PC-9 (cell line): ENCODE results near the gene PELI3. TPM values are rescaled to one million over a fixed set of nuclear protein-coding genes. Genes with fewer than 3 reads are reported as not detected.
"Not testable (repeated sequence)": the region's sequence is repeated elsewhere in the genome, so short reads cannot be mapped to it uniquely, and the experiment has no call there.

Experiments
- BruUV-seq: library from RNA; stranded (reverse); fragments of 400-500 nt; replicated peaks from 2 replicates; lab custom pipeline; 2021; lab: Mats Ljungman, UMichigan
- CTCF ChIA-PET: fragments of 300-600 bp; sonication (Branson Sonifier 250); formaldehyde crosslinking; loops from one replicate; lab custom pipeline; 2022; ENCODE audit warnings: antibody characterized with exemption; lab: Charles Lee
- POLR2A ChIA-PET: fragments of 300-600 bp; sonication (Branson Sonifier 250); formaldehyde crosslinking; loops from one replicate; lab custom pipeline; 2022; ENCODE audit warnings: antibody characterized with exemption; ENCODE audit not compliant: unreplicated experiment; lab: Charles Lee
- DNase-seq, 2 experiments: peaks; one replicate each; pipeline versions ENCODE4 v3.0.0 to v3.0.0-alpha.2; 2015 to 2022; ENCODE audit warnings: mixed read lengths in 1 of 2
- H2AFZ ChIP-seq: fragments of 200-600 bp; sonication (generic); 2 replicates; pipeline ENCODE4 v1.8.1; 2017; ENCODE audit warnings: antibody characterized with exemption
- H3F3A ChIP-seq: fragments of 200-600 bp; sonication (generic); 2 replicates; pipeline ENCODE4 v1.8.1; 2017; ENCODE audit warnings: antibody characterized with exemption, mild to moderate bottlenecking, low read depth; ENCODE audit not compliant: insufficient read depth
- H3K27ac ChIP-seq: fragments of 200-600 bp; sonication (generic); 2 replicates; pipeline ENCODE4 v1.6.1; 2016; ENCODE audit warnings: mixed run types
- H3K27me3 ChIP-seq: fragments of 200-600 bp; sonication (generic); 2 replicates; pipeline ENCODE4 v1.6.1; 2016; ENCODE audit warnings: low read depth, mixed run types; ENCODE audit not compliant: insufficient read depth
- H3K36me3 ChIP-seq: fragments of 200-600 bp; sonication (generic); 2 replicates; pipeline ENCODE4 v1.6.1; 2016; ENCODE audit warnings: low read depth, mixed run types
- H3K4me1 ChIP-seq: fragments of 200-600 bp; sonication (generic); replicated peaks from 2 replicates; pipeline ENCODE4 v1.6.1; 2016; ENCODE audit warnings: mixed run types; ENCODE audit not compliant: insufficient read depth
- H3K4me2 ChIP-seq: fragments of 200-600 bp; sonication (generic); 2 replicates; pipeline ENCODE4 v1.6.1; 2017; ENCODE audit warnings: mixed run types
- H3K4me3 ChIP-seq: fragments of 200-600 bp; sonication (generic); 2 replicates; pipeline ENCODE4 v1.6.1; 2016; ENCODE audit warnings: mixed run types
- H3K79me2 ChIP-seq: fragments of 200-600 bp; sonication (generic); 2 replicates; pipeline ENCODE4 v1.6.1; 2017; ENCODE audit warnings: low read depth, mixed run types
- H3K9me2 ChIP-seq: fragments of 200-600 bp; sonication (generic); 2 replicates; pipeline ENCODE4 v1.8.1; 2017; ENCODE audit warnings: mild to moderate bottlenecking; ENCODE audit not compliant: insufficient read depth
- H3K9me3 ChIP-seq: fragments of 200-600 bp; sonication (generic); 2 replicates; pipeline ENCODE4 v1.8.1; 2016; ENCODE audit warnings: low read depth; ENCODE audit not compliant: insufficient read depth
- H4K20me1 ChIP-seq: fragments of 200-600 bp; sonication (generic); 2 replicates; pipeline ENCODE4 v1.8.1; 2017; ENCODE audit not compliant: insufficient read depth
- EZH2 ChIP-seq: fragments of 200-600 bp; sonication (generic); IDR thresholded peaks from 2 replicates; pipeline ENCODE4 v1.8.0; 2017; ENCODE audit warnings: antibody characterized with exemption, low read depth
- intact Hi-C: fragments of 100-400 bp; cut with micrococcal nuclease; formaldehyde crosslinking; loops from one replicate; pipeline ENCODE4 v1.10.0; 2022; ENCODE audit not compliant: unreplicated experiment
- total RNA-seq: library from RNA; stranded (reverse); gene quantifications from 2 replicates; pipeline ENCODE4 v1.2.3, GENCODE V29; 2021
- TF ChIP-seq, protein P1 (sequence below): fragments of 200-600 bp; sonication (generic); conservative IDR thresholded peaks from 2 replicates; pipeline ENCODE4 v1.6.1; 2017; ENCODE audit warnings: mixed run types, antibody characterized with exemption, mild to moderate bottlenecking, moderate library complexity

The PELI3 gene
- total RNA-seq, 1 experiment from 2014 or later, result 14.0 TPM

DNA sequence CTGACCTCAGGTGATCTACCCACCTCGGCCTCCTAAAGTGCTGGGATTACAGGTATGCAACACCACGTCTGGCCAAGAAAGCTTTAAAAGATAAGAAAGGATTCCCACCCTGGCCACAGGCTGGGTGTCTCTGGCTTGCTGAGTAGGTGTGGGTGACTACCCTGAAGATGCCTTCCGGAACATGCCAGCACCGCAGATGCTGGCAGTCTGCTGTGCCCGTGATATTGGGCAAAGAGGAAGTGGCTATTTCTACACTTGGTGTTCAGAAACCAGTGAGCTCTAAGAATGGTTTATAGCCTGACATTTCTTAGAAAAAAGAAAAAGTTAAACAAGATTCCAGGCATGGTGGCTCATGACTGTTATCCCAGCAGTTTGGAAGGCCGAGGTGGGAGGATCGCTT, 34.1 kb upstream of the PELI3 start:
- no peak overlapping the region for H3K4me2 ChIP-seq
- H3K4me1 ChIP-seq, result peaks cover 4% of the 10 kb centered on the region; the same call in 1 of the 2 replicates
- peaks cover 9% of the 10 kb centered on the region for H3K79me2 ChIP-seq
- H4K20me1 ChIP-seq, result no peaks in the 10 kb centered on the region
- BruUV-seq, result no TSS peak
- no peaks in the 10 kb centered on the region for H3K27me3 ChIP-seq
- peaks cover 9% of the 10 kb centered on the region; the same call in 1 of the 2 replicates for H3F3A ChIP-seq
- POLR2A ChIA-PET, result no interaction called here
- H3K4me3 ChIP-seq, result no peak overlapping the region
- no peak for DNase-seq
- H2AFZ ChIP-seq, result no peak overlapping the region
- no peaks in the 10 kb centered on the region for H3K9me3 ChIP-seq
- CTCF ChIA-PET, result interaction anchor here (0.5 to 0.6 kb wide), 2 partner anchors 120 to 123 kb away, joined by 3 read pairs; no protein-coding TSS in a partner anchor
- no peak overlapping the region for H3K27ac ChIP-seq
- H3K36me3 ChIP-seq, result peaks cover 12% of the 10 kb centered on the region; the same call in 1 of the 2 replicates
- no peaks in the 10 kb centered on the region for H3K9me2 ChIP-seq
- intact Hi-C loops, result no loop called here
- TF ChIP-seq, protein P1, sequence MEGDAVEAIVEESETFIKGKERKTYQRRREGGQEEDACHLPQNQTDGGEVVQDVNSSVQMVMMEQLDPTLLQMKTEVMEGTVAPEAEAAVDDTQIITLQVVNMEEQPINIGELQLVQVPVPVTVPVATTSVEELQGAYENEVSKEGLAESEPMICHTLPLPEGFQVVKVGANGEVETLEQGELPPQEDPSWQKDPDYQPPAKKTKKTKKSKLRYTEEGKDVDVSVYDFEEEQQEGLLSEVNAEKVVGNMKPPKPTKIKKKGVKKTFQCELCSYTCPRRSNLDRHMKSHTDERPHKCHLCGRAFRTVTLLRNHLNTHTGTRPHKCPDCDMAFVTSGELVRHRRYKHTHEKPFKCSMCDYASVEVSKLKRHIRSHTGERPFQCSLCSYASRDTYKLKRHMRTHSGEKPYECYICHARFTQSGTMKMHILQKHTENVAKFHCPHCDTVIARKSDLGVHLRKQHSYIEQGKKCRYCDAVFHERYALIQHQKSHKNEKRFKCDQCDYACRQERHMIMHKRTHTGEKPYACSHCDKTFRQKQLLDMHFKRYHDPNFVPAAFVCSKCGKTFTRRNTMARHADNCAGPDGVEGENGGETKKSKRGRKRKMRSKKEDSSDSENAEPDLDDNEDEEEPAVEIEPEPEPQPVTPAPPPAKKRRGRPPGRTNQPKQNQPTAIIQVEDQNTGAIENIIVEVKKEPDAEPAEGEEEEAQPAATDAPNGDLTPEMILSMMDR, result no peak

DNA sequence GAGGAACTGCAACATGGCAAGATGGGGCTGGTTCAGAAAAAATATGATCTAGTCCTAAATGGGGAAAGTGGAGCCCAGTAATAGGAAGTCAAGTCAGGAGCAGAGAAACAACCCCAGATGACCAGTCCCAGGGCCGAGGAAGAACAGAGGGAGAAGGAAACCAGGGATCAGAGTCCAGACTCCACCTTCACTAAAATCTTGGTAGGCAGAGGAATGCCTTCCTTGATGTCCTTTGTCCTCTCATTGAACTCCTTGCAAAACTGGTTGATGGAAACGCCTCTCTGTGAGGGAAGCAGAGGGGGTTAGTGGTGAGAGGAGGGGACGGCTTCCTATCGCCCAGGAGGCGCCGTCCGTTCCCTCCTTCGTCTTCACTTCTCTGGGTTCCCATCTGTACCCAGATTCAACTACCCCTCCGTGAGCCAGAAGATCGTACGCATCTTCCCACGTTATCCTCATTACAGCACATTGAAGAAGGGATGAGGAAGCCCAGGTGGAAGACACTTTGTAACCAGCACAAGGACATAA, 28.7 kb upstream of the PELI3 start:
- no peak for DNase-seq
- no peaks in the 10 kb centered on the region for H3K9me2 ChIP-seq
- H3K4me1 ChIP-seq, result peaks cover 8% of the 10 kb centered on the region
- H3K79me2 ChIP-seq, result peaks cover 17% of the 10 kb centered on the region
- ChIA-PET CTCF (interaction anchor here (1.0 to 1.4 kb wide), 3 partner anchors 102 to 239 kb away, joined by 3 to 5 read pairs (median 3); partner anchors contain the start of genes RBM4, RBM4B and RIN1), POLR2A (no interaction called here)
- peak overlapping the region; percentile 92 for H2AFZ ChIP-seq
- BruUV-seq, result TSS peak; percentile 54
- H3K9me3 ChIP-seq, result no peaks in the 10 kb centered on the region; the same call in 1 of the 2 replicates
- peak overlapping the region; percentile 71 for H3K4me3 ChIP-seq
- intact Hi-C loops, result loop anchor here (2.0 kb wide), 1 partner anchor 29 kb away; the partner anchor contains the start of gene PELI3
- peaks cover 12% of the 10 kb centered on the region; the same call in 1 of the 2 replicates for H3K36me3 ChIP-seq
- peak overlapping the region; percentile 58; the same call in 1 of the 2 replicates for H3K27ac ChIP-seq
- peaks cover 2% of the 10 kb centered on the region; the same call in 1 of the 2 replicates for H3F3A ChIP-seq
- TF ChIP-seq, protein P1, result no peak
- no peak for TF ChIP-seq EZH2
- H3K4me2 ChIP-seq, result peak overlapping the region; percentile 81
- no peaks in the 10 kb centered on the region for H4K20me1 ChIP-seq
- no peaks in the 10 kb centered on the region for H3K27me3 ChIP-seq

DNA sequence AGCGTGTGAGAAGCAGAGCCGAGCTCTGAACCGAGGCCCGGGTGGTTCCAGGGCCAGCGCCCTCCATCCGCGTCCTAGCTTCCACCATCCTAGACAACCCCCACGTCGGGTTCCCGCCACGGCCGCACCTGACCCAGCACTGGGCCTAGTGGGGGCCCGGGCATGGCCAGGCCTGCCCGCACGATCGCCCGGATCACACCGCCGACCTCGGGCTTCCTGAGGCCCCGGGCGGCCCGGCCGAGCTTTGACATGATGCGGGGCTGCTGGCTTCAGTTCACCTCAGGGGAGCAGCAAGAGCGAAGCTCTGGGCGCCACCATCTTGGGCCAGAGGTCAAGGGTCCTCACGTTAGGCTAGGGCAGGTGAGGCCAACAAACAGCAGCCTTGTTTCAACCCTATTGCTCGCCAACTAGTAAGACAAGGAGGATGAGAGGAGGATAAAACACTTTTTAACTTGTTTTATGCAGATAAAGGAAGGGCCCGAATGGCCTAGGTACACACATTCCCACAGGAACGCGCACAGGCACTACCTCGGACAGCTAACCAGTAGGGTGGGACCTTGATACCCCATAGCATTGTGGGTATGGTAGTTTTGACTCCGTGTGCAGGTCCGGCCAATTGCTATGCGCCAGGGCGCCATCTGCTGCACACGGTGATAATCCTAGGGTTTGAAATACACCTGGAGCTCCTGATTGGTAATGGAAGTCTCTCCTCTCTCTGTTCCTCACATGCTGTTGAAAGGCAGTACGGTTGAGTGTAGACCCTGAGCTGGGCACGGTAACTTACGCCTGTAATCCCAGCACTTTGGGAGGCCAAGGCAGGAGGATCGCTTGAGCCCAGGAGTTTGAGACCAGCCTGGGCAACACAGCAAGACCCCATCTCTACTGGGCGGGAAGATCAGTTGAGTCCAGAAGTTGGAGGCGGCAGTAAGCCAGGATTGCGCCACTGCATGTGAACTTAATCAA, 27.9 kb upstream of the PELI3 start, which contains the start of gene MRPL11:
MRPL11 (minus strand) TSS at position 345 of the 963 bp plus-strand sequence; CDS start at position 251, 94 bp downstream.
- peak; percentile 91 for DNase-seq
- POLR2A ChIA-PET, result interaction anchor here (0.6 to 1.1 kb wide), 3 partner anchors 28 to 1590 kb away, joined by 10 to 24 read pairs (median 13); partner anchors contain the start of genes PELI3 and YIF1A
- CTCF ChIA-PET, result interaction anchor here (0.6 to 1.4 kb wide), 10 partner anchors 16 to 239 kb away, joined by 3 to 19 read pairs (median 4); partner anchors contain the start of genes PELI3, RBM4, RBM4B and RIN1
- Histone ChIP-seq H3K4me2 (peak within 1 kb of the TSS; percentile 81), H3F3A (peaks cover under 1% of the 10 kb centered on the region; the same call in 1 of the 2 replicates), H2AFZ (peak within 1 kb of the TSS; percentile 92), H3K4me1 (peaks cover 12% of the 10 kb centered on the region), H3K9me2 (no peaks in the 10 kb centered on the region), H3K27ac (peak within 1 kb of the TSS; percentile 58), H3K27me3 (no peaks in the 10 kb centered on the region), H3K79me2 (peaks cover 17% of the 10 kb centered on the region), H3K4me3 (peak within 1 kb of the TSS; percentile 71), H3K36me3 (peaks cover 12% of the 10 kb centered on the region; the same call in 1 of the 2 replicates), H4K20me1 (no peaks in the 10 kb centered on the region), H3K9me3 (no peaks in the 10 kb centered on the region; the same call in 1 of the 2 replicates)
- intact Hi-C loops, result loop anchor here (1.0 to 2.0 kb wide), 3 partner anchors 28 to 240 kb away; partner anchors contain the start of genes DPP3 and PELI3
- BruUV-seq, result TSS peak; percentile 75
- no peak for TF ChIP-seq EZH2
- TF ChIP-seq, protein P1, result peak; percentile 78

DNA sequence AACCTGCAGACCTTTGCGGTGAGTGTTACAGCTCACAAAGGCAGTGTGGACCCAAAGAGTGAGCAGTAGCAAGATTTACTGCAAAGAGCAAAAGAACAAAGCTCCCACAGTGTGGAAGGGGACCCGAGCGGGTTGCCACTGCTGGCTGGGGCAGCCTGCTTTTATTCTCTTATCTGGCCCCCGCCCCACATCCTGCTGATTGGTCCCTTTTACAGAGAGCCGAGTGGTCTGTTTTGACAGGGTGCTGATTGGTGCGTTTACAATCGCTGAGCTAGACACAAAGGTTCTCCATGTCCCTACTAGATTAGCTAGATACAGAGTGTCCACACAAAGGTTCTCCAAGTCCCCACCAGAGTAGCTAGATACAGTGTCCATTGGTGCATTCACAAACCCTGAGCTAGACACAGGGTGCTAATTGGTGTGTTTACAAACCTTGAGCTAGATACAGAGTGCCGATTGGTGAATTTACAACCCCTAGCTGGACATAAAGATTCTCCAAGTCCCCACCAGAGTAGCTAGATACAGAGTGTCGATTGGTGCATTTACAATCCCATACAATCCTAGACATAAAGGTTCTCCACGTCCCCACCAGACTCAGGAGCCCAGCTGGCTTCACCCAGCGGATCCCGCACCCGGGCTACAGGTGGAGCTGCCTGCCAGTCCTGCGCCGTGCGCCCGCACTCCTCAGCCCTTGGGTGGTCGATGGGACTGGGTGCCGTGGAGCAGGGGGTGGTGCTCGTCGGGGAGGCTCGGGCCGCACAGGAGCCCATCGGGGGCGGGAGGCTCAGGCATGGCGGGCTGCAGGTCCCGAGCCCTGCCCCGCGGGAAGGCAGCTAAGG, 26.4 kb upstream of the PELI3 start:
- H3K9me3 ChIP-seq, DNase-seq, H3K4me2 ChIP-seq, H3K27ac ChIP-seq, H3K9me2 ChIP-seq, H2AFZ ChIP-seq, H3K27me3 ChIP-seq, intact Hi-C loops, H4K20me1 ChIP-seq, BruUV-seq, H3K4me3 ChIP-seq, H3F3A ChIP-seq: not testable (repeated sequence)
- Histone ChIP-seq H3K36me3 (peaks cover 12% of the 10 kb centered on the region; the same call in 1 of the 2 replicates), H3K79me2 (peaks cover 17% of the 10 kb centered on the region), H3K4me1 (peaks cover 22% of the 10 kb centered on the region)
- ChIA-PET CTCF (interaction anchor here (0.6 kb wide), 1 partner anchor 26 kb away, joined by 4 read pairs; no protein-coding TSS in a partner anchor), POLR2A (interaction anchor here (0.7 kb wide), 1 partner anchor 26 kb away, joined by 5 read pairs; no protein-coding TSS in a partner anchor)
